H9 (cell line): ENCODE measurements around the gene P4HB. TPM values are rescaled to one million over a fixed set of nuclear protein-coding genes. Genes with fewer than 3 reads are reported as not detected.

Experiments used
- DNase-seq: peaks from one replicate; pipeline ENCODE4 v3.0.0-alpha.2; 2017
- H2AFZ ChIP-seq: one replicate; pipeline ENCODE4 v1.6.1; 2013; ENCODE audit warnings: mild to moderate bottlenecking, low read length, control low read depth, moderate library complexity
- H2AK5ac ChIP-seq: 2 replicates; pipeline ENCODE4 v1.6.1; 2013; ENCODE audit warnings: low read length, control low read depth, mixed read lengths; ENCODE audit not compliant: insufficient read length
- H2BK120ac ChIP-seq: one replicate; pipeline ENCODE4 v1.6.1; 2013; ENCODE audit warnings: low read depth, mild to moderate bottlenecking, low read length, control low read depth, inconsistent platforms; ENCODE audit not compliant: poor library complexity, severe bottlenecking
- H2BK12ac ChIP-seq: 2 replicates; pipeline ENCODE4 v1.6.1; 2013; ENCODE audit warnings: low read length, control low read depth, mixed read lengths, low read depth; ENCODE audit not compliant: insufficient read length
- H2BK15ac ChIP-seq: 2 replicates; pipeline ENCODE4 v1.6.1; 2013; ENCODE audit warnings: low read depth, low read length, control low read depth
- H2BK20ac ChIP-seq: one replicate; pipeline ENCODE4 v1.6.1; 2013; ENCODE audit warnings: low read depth, mild to moderate bottlenecking, low read length, control low read depth, inconsistent platforms; ENCODE audit not compliant: poor library complexity, severe bottlenecking
- H2BK5ac ChIP-seq: 2 replicates; pipeline ENCODE4 v1.6.1; 2013; ENCODE audit warnings: low read length, control low read depth, mixed read lengths; ENCODE audit not compliant: insufficient read length
- H3K14ac ChIP-seq: 2 replicates; pipeline ENCODE4 v1.6.1; 2013; ENCODE audit warnings: low read length, control low read depth; ENCODE audit not compliant: insufficient read depth
- H3K18ac ChIP-seq: 2 replicates; pipeline ENCODE4 v1.6.1; 2013; ENCODE audit warnings: low read depth, mild to moderate bottlenecking, mixed read lengths, low read length, control low read depth; ENCODE audit not compliant: insufficient read length
- H3K23ac ChIP-seq: 2 replicates; pipeline ENCODE4 v1.6.1; 2013; ENCODE audit warnings: low read length, control low read depth, mixed read lengths, low read depth; ENCODE audit not compliant: insufficient read length
- H3K23me2 ChIP-seq: 2 replicates; pipeline ENCODE4 v1.6.1; 2013; ENCODE audit warnings: low read depth, mild to moderate bottlenecking, mixed read lengths, low read length, control low read depth; ENCODE audit not compliant: insufficient read length, poor library complexity, severe bottlenecking
- H3K27ac ChIP-seq: 2 replicates; pipeline ENCODE4 v1.5.1; 2013; ENCODE audit warnings: low read length, control low read depth, mixed read lengths, low read depth; ENCODE audit not compliant: insufficient read length
- H3K27me3 ChIP-seq: 2 replicates; pipeline ENCODE4 v1.6.1; 2013; ENCODE audit warnings: low read length, control low read depth, inconsistent platforms; ENCODE audit not compliant: insufficient read depth
- H3K4ac ChIP-seq: 2 replicates; pipeline ENCODE4 v1.6.1; 2013; ENCODE audit warnings: low read depth, mild to moderate bottlenecking, control low read depth, inconsistent platforms, low read length, moderate library complexity
- H3K4me1 ChIP-seq: 2 replicates; pipeline ENCODE4 v1.6.1; 2013; ENCODE audit warnings: low read length, control low read depth, inconsistent platforms; ENCODE audit not compliant: insufficient read depth
- H3K4me2 ChIP-seq: 2 replicates; pipeline ENCODE4 v1.6.1; 2013; ENCODE audit warnings: low read length, control low read depth, mixed read lengths; ENCODE audit not compliant: insufficient read length, insufficient read depth
- H3K56ac ChIP-seq: 2 replicates; pipeline ENCODE4 v1.6.1; 2013; ENCODE audit warnings: low read depth, mild to moderate bottlenecking, mixed read lengths, low read length, control low read depth; ENCODE audit not compliant: insufficient read length
- H3K79me1 ChIP-seq: 2 replicates; pipeline ENCODE4 v1.6.1; 2013; ENCODE audit warnings: low read depth, mild to moderate bottlenecking, moderate library complexity, low read length, control low read depth, inconsistent platforms; ENCODE audit not compliant: insufficient read depth, poor library complexity, severe bottlenecking
- H3K79me2 ChIP-seq: 2 replicates; pipeline ENCODE4 v1.6.1; 2013; ENCODE audit warnings: low read length, control low read depth, inconsistent platforms; ENCODE audit not compliant: insufficient read depth
- H3K9ac ChIP-seq: 2 replicates; pipeline ENCODE4 v1.6.1; 2013; ENCODE audit warnings: low read length, control low read depth, mixed read lengths; ENCODE audit not compliant: insufficient read length; ENCODE audit errors: extremely low read depth
- H3K9me3 ChIP-seq: one replicate; pipeline ENCODE4 v1.6.1; 2013; ENCODE audit warnings: low read depth, low read length, inconsistent platforms; ENCODE audit not compliant: control insufficient read depth
- H3T11ph ChIP-seq: one replicate; pipeline ENCODE4 v1.6.1; 2013; ENCODE audit warnings: mild to moderate bottlenecking, low read length, control low read depth, inconsistent platforms
- H4K20me1 ChIP-seq: one replicate; pipeline ENCODE4 v1.6.1; 2013; ENCODE audit not compliant: control insufficient read depth, insufficient read length, insufficient read depth
- H4K5ac ChIP-seq: 2 replicates; pipeline ENCODE4 v1.6.1; 2013; ENCODE audit warnings: low read depth, mild to moderate bottlenecking, mixed read lengths, low read length, control low read depth; ENCODE audit not compliant: insufficient read length
- H4K8ac ChIP-seq: replicated peaks from 2 replicates; pipeline ENCODE4 v1.6.1; 2013; ENCODE audit warnings: low read length, control low read depth, mixed read lengths, low read depth; ENCODE audit not compliant: insufficient read length
- H4K91ac ChIP-seq: 2 replicates; pipeline ENCODE4 v1.6.1; 2013; ENCODE audit warnings: low read depth, mild to moderate bottlenecking, moderate library complexity, mixed read lengths, low read length, control low read depth; ENCODE audit not compliant: insufficient read length
- H3K27ac Mint-ChIP-seq, 3 experiments: 2 replicates in 2 of 3; 3 replicates in 1 of 3; pipeline ENCODE4 v1.8.0; 2020 to 2021; ENCODE audit warnings: mixed read lengths in 3 of 3, mild to moderate bottlenecking in 1 of 3, moderate library complexity in 1 of 3
- H3K27me3 Mint-ChIP-seq: 2 replicates; pipeline ENCODE4 v1.8.0; 2021; ENCODE audit warnings: low read depth, mild to moderate bottlenecking, moderate library complexity, mixed read lengths
- H3K36me3 Mint-ChIP-seq, 3 experiments: 2 replicates in 2 of 3; 3 replicates in 1 of 3; pipeline ENCODE4 v1.8.0; 2020 to 2021; ENCODE audit warnings: low read depth in 3 of 3, mixed read lengths in 3 of 3; ENCODE audit not compliant: insufficient read depth in 1 of 3
- H3K4me1 Mint-ChIP-seq, 2 experiments: 2 replicates each; pipeline ENCODE4 v1.8.0; 2020; ENCODE audit warnings: mixed read lengths in 2 of 2
- H3K4me3 Mint-ChIP-seq, 2 experiments: 2 replicates in 1 of 2; 3 replicates in 1 of 2; pipeline ENCODE4 v1.8.0; 2020 to 2021; ENCODE audit warnings: mild to moderate bottlenecking in 2 of 2, mixed read lengths in 2 of 2, moderate library complexity in 1 of 2
- H3K9me3 Mint-ChIP-seq, 2 experiments: 2 replicates in 1 of 2; 3 replicates in 1 of 2; pipeline ENCODE4 v1.8.0; 2020; ENCODE audit warnings: mild to moderate bottlenecking in 2 of 2, mixed read lengths in 2 of 2, moderate library complexity in 1 of 2
- CTCF ChIP-seq: fragments of 200-600 bp; sonication (generic); conservative IDR thresholded peaks from 3 replicates; pipeline ENCODE4 v1.8.0; 2021; ENCODE audit warnings: antibody characterized with exemption, mild to moderate bottlenecking
- WGBS: extraction: QIAGEN DNeasy Blood & Tissue Kit; methylation state at CpG from one replicate; pipeline ENCODE4 v1.1.7; 2013; ENCODE audit warnings: missing lambda C conversion rate, low lambda C conversion rate, mixed read lengths; ENCODE audit not compliant: insufficient read length; ENCODE audit errors: extremely low coverage; 5-methylcytosine and 5-hydroxymethylcytosine counted together
- total RNA-seq: library from RNA; stranded (reverse); gene quantifications from 2 replicates; pipeline ENCODE4 v1.2.1, GENCODE V29; 2021

P4HB gene
- total RNA-seq, 1 experiment from 2014 or later: 366 TPM

- no peak for DNase-seq
- Histone ChIP-seq H3K79me1 (no peaks in the 10 kb centered on the region), H2BK120ac (no peak overlapping the region), H3K4me1 (no peaks in the 10 kb centered on the region; the same call in 1 of the 2 replicates), H2BK12ac (no peak overlapping the region), H3K18ac (no peak overlapping the region), H3K4me2 (no peak overlapping the region), H3K14ac (no peak overlapping the region; the same call in 1 of the 2 replicates), H3K4ac (no peak overlapping the region), H3K23me2 (no peaks in the 10 kb centered on the region), H3K9ac (no peak overlapping the region), H2BK15ac (no peak overlapping the region), H3K56ac (no peak overlapping the region), H2AFZ (no peak overlapping the region), H4K91ac (no peak overlapping the region), H3K79me2 (no peaks in the 10 kb centered on the region), H2AK5ac (no peak overlapping the region), H3K27ac (no peak overlapping the region), H4K20me1 (no peaks in the 10 kb centered on the region), H3K9me3 (no peaks in the 10 kb centered on the region), H3K23ac (no peak overlapping the region), H2BK5ac (no peak overlapping the region), H4K8ac (no peak overlapping the region), H3T11ph (no peak overlapping the region), H3K27me3 (no peaks in the 10 kb centered on the region), H4K5ac (no peak overlapping the region), H2BK20ac (no peak overlapping the region)
- Mint-ChIP-seq H3K36me3 (peaks cover 0 to 5% (median 4%) of the 10 kb centered on the region in 3 experiments; a peak in 4 of 7 replicates), H3K27ac (no peak overlapping the region), H3K9me3 (no peaks in the 10 kb centered on the region; a peak in 2 of 5 replicates), H3K27me3 (peaks cover 10% of the 10 kb centered on the region), H3K4me3 (no peak overlapping the region), H3K4me1 (peaks cover 0 to 10% of the 10 kb centered on the region in 2 experiments; a peak in 1 of 4 replicates)
- TF ChIP-seq CTCF: no peak
- WGBS: no CpG with 5 or more reads among the region's 13 CpGs
Measured at GRCh38 chr17:81819708-81820107, 40.6 kb downstream of the P4HB start.
